ENCODE measurements around the gene FSIP1.

FSIP1 gene

GRCh38 chr15:39593656-39594445 is 188.8 kb downstream of the FSIP1 start:
- H3K27me3 ChIP-seq = no peaks in the 10 kb centered on the region
- H3K27ac ChIP-seq = no peak overlapping the region
- no peaks in the 10 kb centered on the region for H3K36me3 ChIP-seq
- no peak for TF ChIP-seq CTCF (IDR thresholded peaks at IDR 0.05)
- H3K9me3 ChIP-seq = no peaks in the 10 kb centered on the region
- H3K4me3 ChIP-seq (ENCODE audit: low read depth in 1 of 2, low read length in 1 of 2) = no peak overlapping the region
- no peaks in the 10 kb centered on the region for H3K4me1 ChIP-seq (ENCODE audit: control insufficient read depth in 1 of 2, insufficient read depth in 1 of 2, low read depth in 1 of 2, low read length in 1 of 2)

GRCh38 chr15:39593071-39593655 is 189.5 kb downstream of the FSIP1 start:
- TF ChIP-seq CTCF (IDR thresholded peaks at IDR 0.05) = no peak
- Histone ChIP-seq H3K36me3 (no peaks in the 10 kb centered on the region), H3K4me1 (ENCODE audit: control insufficient read depth in 1 of 2, insufficient read depth in 1 of 2, low read depth in 1 of 2, low read length in 1 of 2) (no peaks in the 10 kb centered on the region), H3K4me3 (ENCODE audit: low read depth in 1 of 2, low read length in 1 of 2) (no peak overlapping the region), H3K9me3 (no peaks in the 10 kb centered on the region), H3K27ac (no peak overlapping the region), H3K27me3 (no peaks in the 10 kb centered on the region)

DNA sequence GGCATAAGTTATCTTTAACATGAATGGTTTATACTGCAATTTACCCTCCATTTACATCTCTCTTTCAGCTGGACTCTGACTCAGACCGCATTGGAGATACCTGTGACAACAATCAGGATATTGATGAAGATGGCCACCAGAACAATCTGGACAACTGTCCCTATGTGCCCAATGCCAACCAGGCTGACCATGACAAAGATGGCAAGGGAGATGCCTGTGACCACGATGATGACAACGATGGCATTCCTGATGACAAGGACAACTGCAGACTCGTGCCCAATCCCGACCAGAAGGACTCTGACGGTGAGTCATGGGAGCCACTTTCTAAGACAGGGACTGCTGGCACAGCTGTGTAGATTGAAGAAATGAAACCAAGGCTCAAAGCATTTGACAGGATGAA is 190.1 kb downstream of the FSIP1 start:
- no peaks in the 10 kb centered on the region for H3K36me3 ChIP-seq

GRCh38 chr15:39591896-39592315 is 190.7 kb downstream of the FSIP1 start:
- Histone ChIP-seq H3K36me3 (no peaks in the 10 kb centered on the region), H3K9me3 (no peaks in the 10 kb centered on the region), H3K27ac (no peak overlapping the region), H3K27me3 (no peaks in the 10 kb centered on the region), H3K4me3 (ENCODE audit: low read depth in 1 of 2, low read length in 1 of 2) (no peak overlapping the region), H3K4me1 (ENCODE audit: control insufficient read depth in 1 of 2, insufficient read depth in 1 of 2, low read depth in 1 of 2, low read length in 1 of 2) (no peaks in the 10 kb centered on the region)
- no peak for TF ChIP-seq CTCF (IDR thresholded peaks at IDR 0.05)

More for the DNA sequence above, 190.1 kb downstream of the FSIP1 start:
- no peak overlapping the region for H3K27ac ChIP-seq
- H3K4me1 ChIP-seq (ENCODE audit: control insufficient read depth in 1 of 2, insufficient read depth in 1 of 2, low read depth in 1 of 2, low read length in 1 of 2) = no peaks in the 10 kb centered on the region
- no peak for TF ChIP-seq CTCF (IDR thresholded peaks at IDR 0.05)
- no peaks in the 10 kb centered on the region for H3K27me3 ChIP-seq
- no peak overlapping the region for H3K4me3 ChIP-seq (ENCODE audit: low read depth in 1 of 2, low read length in 1 of 2)
- no peaks in the 10 kb centered on the region for H3K9me3 ChIP-seq

GRCh38 chr15:39591141-39591895 is 191.3 kb downstream of the FSIP1 start:
- no peak overlapping the region for H3K4me3 ChIP-seq (ENCODE audit: low read depth in 1 of 2, low read length in 1 of 2)
- no peaks in the 10 kb centered on the region for H3K4me1 ChIP-seq (ENCODE audit: control insufficient read depth in 1 of 2, insufficient read depth in 1 of 2, low read depth in 1 of 2, low read length in 1 of 2)
- H3K36me3 ChIP-seq = no peaks in the 10 kb centered on the region
- H3K27ac ChIP-seq = no peak overlapping the region
- TF ChIP-seq CTCF (IDR thresholded peaks at IDR 0.05) = no peak
- no peaks in the 10 kb centered on the region for H3K9me3 ChIP-seq
- no peaks in the 10 kb centered on the region for H3K27me3 ChIP-seq
